Neural progenitor cell (in vitro differentiated cells): ENCODE measurements around the gene DOP1B.

Experiments used
- CTCF ChIP-seq: fragments of 200-600 bp; sonication (generic); IDR thresholded peaks from 2 replicates; pipeline ENCODE4 v1.5.1; 2017; ENCODE audit warnings: antibody characterized with exemption, mild to moderate bottlenecking
- EZH2 ChIP-seq: fragments of 200-600 bp; sonication (generic); IDR thresholded peaks from 2 replicates; pipeline ENCODE4 v1.6.1; 2017; ENCODE audit warnings: antibody characterized with exemption, mild to moderate bottlenecking, moderate library complexity
- EZH2phosphoT487 ChIP-seq: fragments of 200-600 bp; sonication (generic); IDR thresholded peaks from 2 replicates; pipeline ENCODE4 v1.6.1; 2017; ENCODE audit warnings: antibody characterized with exemption

GRCh38 chr21:36170823-36171222, 14.2 kb downstream of the DOP1B start:
- TF ChIP-seq CTCF (no peak), EZH2phosphoT487 (no peak), EZH2 (no peak)
